ENCODE measurements around the gene EIF2AK2. TPM values are rescaled to one million over a fixed set of nuclear protein-coding genes. Genes with fewer than 3 reads are reported as not detected.

Gene EIF2AK2
- total RNA-seq, 1 experiment from 2014 or later, result 41.7 TPM

- H3K36me3 ChIP-seq (ENCODE audit: control insufficient read depth, insufficient read depth, low read length), result no peaks in the 10 kb centered on the region
- Mint-ChIP-seq H3K36me3 (ENCODE audit: insufficient read depth, unreplicated experiment) (no peaks in the 10 kb centered on the region), H3K9me3 (ENCODE audit: unreplicated experiment) (no peaks in the 10 kb centered on the region), H3K4me3 (ENCODE audit: unreplicated experiment) (peak overlapping the region; percentile 5), H3K4me1 (ENCODE audit: low read depth, unreplicated experiment) (peaks cover 25% of the 10 kb centered on the region), H3K27ac (ENCODE audit: unreplicated experiment) (peak overlapping the region; percentile 17), H3K27me3 (ENCODE audit: insufficient read depth, unreplicated experiment) (no peaks in the 10 kb centered on the region)
- no TSS peak for BruUV-seq (replicated peaks)
- ChIA-PET CTCF (no interaction called here), POLR2A (no interaction called here)
- no peak for TF ChIP-seq CTCF (IDR thresholded peaks at IDR 0.05; ENCODE audit: insufficient read depth in 1 of 2, low read depth in 1 of 2, low read length in 1 of 2, severe bottlenecking in 1 of 2, unreplicated experiment in 1 of 2)
- intact Hi-C loops (cut with micrococcal nuclease; ENCODE audit: unreplicated experiment), result no loop called here
- H3K4me3 ChIP-seq (ENCODE audit: low read depth, low read length), result no peak overlapping the region
- no peak for DNase-seq
- H3K9me3 ChIP-seq, result no peaks in the 10 kb centered on the region
- peaks cover 6% of the 10 kb centered on the region for H3K4me1 ChIP-seq
- H3K27me3 ChIP-seq (replicated peaks; ENCODE audit: control insufficient read depth, insufficient read depth, low read length), result no peaks in the 10 kb centered on the region
These were observed 25.2 kb upstream of the EIF2AK2 start for GRCh38 chr2:37181726-37182684.

GRCh38 chr2:37180640-37181039 lies 23.9 kb upstream of the EIF2AK2 start:
- ChIA-PET CTCF (no interaction called here), POLR2A (no interaction called here)
- Histone ChIP-seq H3K4me1 (peaks cover 6% of the 10 kb centered on the region), H3K27me3 (replicated peaks; ENCODE audit: control insufficient read depth, insufficient read depth, low read length) (no peaks in the 10 kb centered on the region), H3K4me3 (ENCODE audit: low read depth, low read length) (no peak overlapping the region), H3K36me3 (ENCODE audit: control insufficient read depth, insufficient read depth, low read length) (no peaks in the 10 kb centered on the region), H3K9me3 (no peaks in the 10 kb centered on the region)
- no TSS peak for BruUV-seq (replicated peaks)
- H3K27me3 Mint-ChIP-seq (ENCODE audit: insufficient read depth, unreplicated experiment), result no peaks in the 10 kb centered on the region
- TF ChIP-seq CTCF (IDR thresholded peaks at IDR 0.05; ENCODE audit: insufficient read depth in 1 of 2, low read depth in 1 of 2, low read length in 1 of 2, severe bottlenecking in 1 of 2, unreplicated experiment in 1 of 2), result no peak
- H3K36me3 Mint-ChIP-seq (ENCODE audit: insufficient read depth, unreplicated experiment), result no peaks in the 10 kb centered on the region
- H3K27ac Mint-ChIP-seq (ENCODE audit: unreplicated experiment), result no peak overlapping the region
- DNase-seq, result no peak
- peaks cover 25% of the 10 kb centered on the region for H3K4me1 Mint-ChIP-seq (ENCODE audit: low read depth, unreplicated experiment)
- no peaks in the 10 kb centered on the region for H3K9me3 Mint-ChIP-seq (ENCODE audit: unreplicated experiment)
- no peak overlapping the region for H3K4me3 Mint-ChIP-seq (ENCODE audit: unreplicated experiment)
- intact Hi-C loops (cut with micrococcal nuclease; ENCODE audit: unreplicated experiment), result no loop called here

GRCh38 chr2:37180006-37180639 lies 23.3 kb upstream of the EIF2AK2 start:
- Histone ChIP-seq H3K36me3 (ENCODE audit: control insufficient read depth, insufficient read depth, low read length) (no peaks in the 10 kb centered on the region), H3K9me3 (no peaks in the 10 kb centered on the region), H3K4me1 (peaks cover 6% of the 10 kb centered on the region), H3K4me3 (ENCODE audit: low read depth, low read length) (no peak overlapping the region), H3K27me3 (replicated peaks; ENCODE audit: control insufficient read depth, insufficient read depth, low read length) (no peaks in the 10 kb centered on the region)
- Mint-ChIP-seq H3K36me3 (ENCODE audit: insufficient read depth, unreplicated experiment) (no peaks in the 10 kb centered on the region), H3K4me1 (ENCODE audit: low read depth, unreplicated experiment) (peaks cover 25% of the 10 kb centered on the region), H3K27me3 (ENCODE audit: insufficient read depth, unreplicated experiment) (no peaks in the 10 kb centered on the region), H3K9me3 (ENCODE audit: unreplicated experiment) (no peaks in the 10 kb centered on the region), H3K4me3 (ENCODE audit: unreplicated experiment) (no peak overlapping the region), H3K27ac (ENCODE audit: unreplicated experiment) (no peak overlapping the region)
- POLR2A ChIA-PET, result no interaction called here
- DNase-seq, result no peak
- CTCF ChIA-PET, result no interaction called here
- TF ChIP-seq CTCF (IDR thresholded peaks at IDR 0.05; ENCODE audit: insufficient read depth in 1 of 2, low read depth in 1 of 2, low read length in 1 of 2, severe bottlenecking in 1 of 2, unreplicated experiment in 1 of 2), result peak in 1 of 2 experiments; percentile 1
- intact Hi-C loops (cut with micrococcal nuclease; ENCODE audit: unreplicated experiment), result no loop called here
- no TSS peak for BruUV-seq (replicated peaks)
